HEK293 (cell line): ENCODE results near the gene ZNF607.
A peak's percentile ranks its signal among the peaks of the same experiment; 100 is the strongest.

Source experiments
- CTCF ChIA-PET: fragments of 350-600 bp; formaldehyde crosslinking; extraction: SDS; loops from one replicate; lab custom pipeline; 2021; ENCODE audit warnings: antibody characterized with exemption; lab: Yijun Ruan, JAX
- POLR2A ChIA-PET: fragments of 300-600 bp; formaldehyde crosslinking; extraction: SDS; loops from one replicate; lab custom pipeline; 2020; ENCODE audit warnings: antibody characterized with exemption, inconsistent platforms; lab: Yijun Ruan, JAX
- H3K27ac ChIP-seq: fragments of 200-500 bp; sonication (Bioruptor generic); 2 replicates; pipeline ENCODE4 v1.5.1; 2014; ENCODE audit warnings: low read depth, low read length, control low read depth, inconsistent platforms; ENCODE audit errors: extremely low read depth
- H3K36me3 ChIP-seq, 2 experiments: fragments of 200-500 bp in 1 of 2; sonication (Bioruptor generic) in 1 of 2; 1 replicate in 1 of 2; 2 replicates in 1 of 2; pipeline ENCODE4 v1.5.1; 2014 to 2017; ENCODE audit warnings: inconsistent platforms in 2 of 2, low read length in 2 of 2; ENCODE audit not compliant: control insufficient read depth in 2 of 2, insufficient read depth in 1 of 2
- H3K4me1 ChIP-seq: fragments of 200-500 bp; sonication (Bioruptor generic); 2 replicates; pipeline ENCODE4 v1.5.1; 2014; ENCODE audit warnings: mild to moderate bottlenecking, low read length, inconsistent platforms; ENCODE audit not compliant: control insufficient read depth, insufficient read depth
- H3K4me3 ChIP-seq: 2 replicates; pipeline ENCODE4 v1.5.1; 2011; ENCODE audit warnings: low read depth, mild to moderate bottlenecking, control low read depth, low read length, moderate library complexity
- H3K9me3 ChIP-seq: fragments of 200-500 bp; sonication (Bioruptor generic); 2 replicates; pipeline ENCODE4 v1.5.1; 2014; ENCODE audit warnings: low read depth, low read length, inconsistent platforms; ENCODE audit not compliant: control insufficient read depth, insufficient read depth
- OVOL3 ChIP-seq: fragments of 450-650 bp; formaldehyde crosslinking; IDR thresholded peaks from 2 replicates; pipeline ENCODE4 v1.5.1; 2016; ENCODE audit warnings: missing biosample characterization, missing genetic modification characterization
- PRDM10 ChIP-seq: fragments of 450-650 bp; formaldehyde crosslinking; IDR thresholded peaks from 2 replicates; pipeline ENCODE4 v1.5.1; 2016; ENCODE audit warnings: missing biosample characterization, missing genetic modification characterization
- PRDM2 ChIP-seq: fragments of 450-650 bp; formaldehyde crosslinking; IDR thresholded peaks from 2 replicates; pipeline ENCODE4 v1.5.1; 2016; ENCODE audit warnings: missing biosample characterization, missing genetic modification characterization, borderline replicate concordance
- REST ChIP-seq: fragments of 450-650 bp; formaldehyde crosslinking; IDR thresholded peaks from 2 replicates; pipeline ENCODE4 v1.5.1; 2016; ENCODE audit warnings: missing biosample characterization, missing genetic modification characterization
- SP2 ChIP-seq: fragments of 450-650 bp; formaldehyde crosslinking; IDR thresholded peaks from 2 replicates; pipeline ENCODE4 v1.5.1; 2016; ENCODE audit warnings: missing biosample characterization, missing genetic modification characterization
- ZBTB20 ChIP-seq: fragments of 450-650 bp; formaldehyde crosslinking; IDR thresholded peaks from 2 replicates; pipeline ENCODE4 v1.5.1; 2016; ENCODE audit warnings: missing biosample characterization, missing genetic modification characterization
- ZBTB21 ChIP-seq: fragments of 450-650 bp; formaldehyde crosslinking; IDR thresholded peaks from 2 replicates; pipeline ENCODE4 v1.5.1; 2017; ENCODE audit warnings: missing biosample characterization, missing genetic modification characterization
- ZNF133 ChIP-seq: fragments of 450-650 bp; formaldehyde crosslinking; IDR thresholded peaks from 2 replicates; pipeline ENCODE4 v1.5.1; 2016; ENCODE audit warnings: missing biosample characterization, missing genetic modification characterization
- ZNF18 ChIP-seq: fragments of 450-650 bp; formaldehyde crosslinking; IDR thresholded peaks from 2 replicates; pipeline ENCODE4 v1.5.1; 2016; ENCODE audit warnings: missing biosample characterization, missing genetic modification characterization
- ZNF292 ChIP-seq: fragments of 450-650 bp; formaldehyde crosslinking; IDR thresholded peaks from 2 replicates; pipeline ENCODE4 v1.5.1; 2016; ENCODE audit warnings: low read depth, missing biosample characterization, missing genetic modification characterization, borderline replicate concordance
- ZNF335 ChIP-seq: fragments of 450-650 bp; formaldehyde crosslinking; conservative IDR thresholded peaks from 2 replicates; pipeline ENCODE4 v1.5.1; 2016; ENCODE audit warnings: missing biosample characterization, missing genetic modification characterization
- ZNF391 ChIP-seq: fragments of 450-650 bp; formaldehyde crosslinking; IDR thresholded peaks from 2 replicates; pipeline ENCODE4 v1.5.1; 2016; ENCODE audit warnings: low read depth, missing biosample characterization, missing genetic modification characterization, borderline replicate concordance
- ZNF510 ChIP-seq: fragments of 450-650 bp; formaldehyde crosslinking; IDR thresholded peaks from 2 replicates; pipeline ENCODE4 v1.5.1; 2018; ENCODE audit warnings: mild to moderate bottlenecking, missing genetic modification characterization, missing biosample characterization; ENCODE audit not compliant: insufficient replicate concordance
- ZNF521 ChIP-seq: fragments of 450-650 bp; formaldehyde crosslinking; IDR thresholded peaks from 2 replicates; pipeline ENCODE4 v1.5.1; 2017; ENCODE audit warnings: missing biosample characterization, mild to moderate bottlenecking, missing genetic modification characterization
- ZNF600 ChIP-seq: fragments of 450-650 bp; formaldehyde crosslinking; IDR thresholded peaks from 2 replicates; pipeline ENCODE4 v1.5.1; 2016; ENCODE audit warnings: missing biosample characterization, missing genetic modification characterization
- ZNF629 ChIP-seq: fragments of 450-650 bp; formaldehyde crosslinking; IDR thresholded peaks from 2 replicates; pipeline ENCODE4 v1.5.1; 2017; ENCODE audit warnings: missing biosample characterization, missing genetic modification characterization
- ZNF660 ChIP-seq: fragments of 450-650 bp; IDR thresholded peaks from 2 replicates; pipeline ENCODE4 v1.5.1; 2018; ENCODE audit warnings: missing biosample characterization, mild to moderate bottlenecking, missing genetic modification characterization
- ZSCAN16 ChIP-seq: fragments of 450-650 bp; formaldehyde crosslinking; IDR thresholded peaks from 2 replicates; pipeline ENCODE4 v1.5.1; 2016; ENCODE audit warnings: missing biosample characterization, missing genetic modification characterization

The ZNF607 gene

GRCh38 chr19:37655689-37656371, 63.7 kb downstream of the ZNF607 start:
- Histone ChIP-seq H3K4me3 (peak overlapping the region; percentile 52), H3K27ac (peak overlapping the region; percentile 96), H3K9me3 (peaks cover 22% of the 10 kb centered on the region), H3K4me1 (peaks cover 8% of the 10 kb centered on the region; the same call in 1 of the 2 replicates), H3K36me3 (peaks cover 5 to 37% of the 10 kb centered on the region in 2 experiments)
- ChIA-PET POLR2A (interaction anchor here (0.7 to 2.8 kb wide), 6 partner anchors 10 to 285 kb away, joined by 3 to 28 read pairs (median 6); partner anchors contain the start of genes ZNF527, ZNF540, ZNF570 and ZNF571), CTCF (interaction anchor here (0.7 kb wide), 1 partner anchor 17 kb away, joined by 3 read pairs; no protein-coding TSS in a partner anchor)
- peak; percentile 99 for TF ChIP-seq PRDM10 (tag by site-specific recombination)
- TF ChIP-seq ZNF335 = peak; percentile 100
- peak; percentile 89 for TF ChIP-seq ZSCAN16
- TF ChIP-seq ZBTB21 (tag by site-specific recombination) = peak; percentile 93
- peak; percentile 73 for TF ChIP-seq ZNF133 (tag by site-specific recombination)
- peak; percentile 79; the same call in 1 of the 2 replicates for TF ChIP-seq ZNF660 (tag by site-specific recombination)
- TF ChIP-seq ZBTB20 (tag by site-specific recombination) = peak; percentile 98
- peak; percentile 83 for TF ChIP-seq SP2
- TF ChIP-seq ZNF600 = peak; percentile 99
- peak; percentile 64 for TF ChIP-seq REST
- peak; percentile 99 for TF ChIP-seq ZNF391 (tag by site-specific recombination)
- peak; percentile 21 for TF ChIP-seq ZNF510
- TF ChIP-seq ZNF292 (tag by site-specific recombination) = no peak
- 0 out of 2 replicates have a peak, but pooled peaks have one; percentile 41 for TF ChIP-seq ZNF18
- TF ChIP-seq PRDM2 (tag by site-specific recombination) = no peak
- TF ChIP-seq OVOL3 = peak; percentile 92; the same call in 1 of the 2 replicates
- TF ChIP-seq ZNF521 (tag by site-specific recombination) = no peak
- peak; percentile 94 for TF ChIP-seq ZNF629 (tag by site-specific recombination)
